Skeletal muscle tissue (tissue), 4 donors: Measurements from ENCODE around the gene LZTFL1. TPM values are rescaled to one million over a fixed set of nuclear protein-coding genes. Genes with fewer than 3 reads are reported as not detected.
A peak's percentile ranks its signal among the peaks of the same experiment; 100 is the strongest.

Source experiments
- H3K27ac ChIP-seq: one replicate; pipeline ENCODE4 v1.7.0; 2013; ENCODE audit warnings: mild to moderate bottlenecking, low read depth, low read length, inconsistent platforms
- H3K27me3 ChIP-seq, 3 donors: one replicate each; pipeline ENCODE4 v1.7.0; 2013; ENCODE audit warnings: low read length in 3 of 3; ENCODE audit not compliant: control insufficient read depth in 3 of 3, insufficient read depth in 3 of 3
- H3K36me3 ChIP-seq, 3 donors: one replicate each; pipeline ENCODE4 v1.7.0; 2013; ENCODE audit warnings: low read length in 3 of 3; ENCODE audit not compliant: control insufficient read depth in 3 of 3, insufficient read depth in 3 of 3
- H3K4me1 ChIP-seq, 3 donors: one replicate each; pipeline ENCODE4 v1.7.0; 2013; ENCODE audit warnings: low read length in 3 of 3, mild to moderate bottlenecking in 3 of 3; ENCODE audit not compliant: control insufficient read depth in 3 of 3, insufficient read depth in 3 of 3
- H3K4me3 ChIP-seq, 3 donors: one replicate each; pipeline ENCODE4 v1.7.0; 2013; ENCODE audit warnings: low read length in 3 of 3
- H3K9ac ChIP-seq, 3 donors: one replicate each; pipeline ENCODE4 v1.7.0; 2013; ENCODE audit warnings: low read length in 3 of 3, mild to moderate bottlenecking in 3 of 3, moderate library complexity in 2 of 3, low read depth in 1 of 3
- H3K9me3 ChIP-seq, 3 donors: one replicate each; pipeline ENCODE4 v1.7.0; 2013; ENCODE audit warnings: low read length in 3 of 3; ENCODE audit not compliant: control insufficient read depth in 3 of 3
- total RNA-seq: library from RNA; depleted of rRNA; stranded (reverse); fragments of >200 nt; gene quantifications from one replicate; pipeline ENCODE4 v1.2.3, GENCODE V29; 2014
- donor health status: Osteomylitis.

LZTFL1 gene
- total RNA-seq, 1 donor from 2014 or later, result 6.8 TPM

- no peak overlapping the region for H3K27ac ChIP-seq
- H3K9me3 ChIP-seq, result no peaks in the 10 kb centered on the region
- H3K27me3 ChIP-seq, result no peaks in the 10 kb centered on the region
- peaks cover 3 to 4% (median 4%) of the 10 kb centered on the region in 3 donors for H3K4me1 ChIP-seq
- no peak overlapping the region for H3K9ac ChIP-seq
- no peaks in the 10 kb centered on the region for H3K36me3 ChIP-seq
- H3K4me3 ChIP-seq, result no peak overlapping the region
Observed at GRCh38 chr3:45848392-45848791, 6.5 kb upstream of the LZTFL1 start.

- H3K9ac ChIP-seq, result no peak overlapping the region
- no peaks in the 10 kb centered on the region for H3K27me3 ChIP-seq
Observed at GRCh38 chr3:45844616-45845015, 2.7 kb upstream of the LZTFL1 start.

GRCh38 chr3:45842851-45843625 is 1.1 kb upstream of the LZTFL1 start:
- Histone ChIP-seq H3K27me3 (no peaks in the 10 kb centered on the region), H3K4me3 (no peak overlapping the region), H3K36me3 (no peaks in the 10 kb centered on the region), H3K9ac (no peak overlapping the region), H3K9me3 (no peaks in the 10 kb centered on the region), H3K4me1 (peaks cover 14 to 26% (median 17%) of the 10 kb centered on the region in 3 donors), H3K27ac (no peak overlapping the region)

More at GRCh38 chr3:45844616-45845015, 2.7 kb upstream of the LZTFL1 start:
- H3K9me3 ChIP-seq, result no peaks in the 10 kb centered on the region
- H3K27ac ChIP-seq, result no peak overlapping the region
- H3K4me1 ChIP-seq, result peaks cover 17 to 29% (median 18%) of the 10 kb centered on the region in 3 donors
- no peak overlapping the region for H3K4me3 ChIP-seq
- no peaks in the 10 kb centered on the region for H3K36me3 ChIP-seq

- Histone ChIP-seq H3K4me3 (peak overlapping the region; percentile 86 to 91 (median 87)), H3K36me3 (peaks cover 0 to 4% (median 2%) of the 10 kb centered on the region in 3 donors), H3K9ac (peak overlapping the region; percentile 78 to 81 (median 78)), H3K27me3 (no peaks in the 10 kb centered on the region), H3K9me3 (no peaks in the 10 kb centered on the region), H3K27ac (peak overlapping the region; percentile 73), H3K4me1 (peaks cover 14 to 25% (median 14%) of the 10 kb centered on the region in 3 donors)
Observed at GRCh38 chr3:45841420-45841756, 531 bp downstream of the LZTFL1 start.

GRCh38 chr3:45838466-45838865 is 3.5 kb downstream of the LZTFL1 start:
- H3K36me3 ChIP-seq, result peaks cover 7 to 18% (median 10%) of the 10 kb centered on the region in 3 donors
- H3K4me3 ChIP-seq, result no peak overlapping the region
- H3K9me3 ChIP-seq, result no peaks in the 10 kb centered on the region
- H3K4me1 ChIP-seq, result peaks cover 14 to 25% (median 14%) of the 10 kb centered on the region in 3 donors
- H3K9ac ChIP-seq, result no peak overlapping the region
- H3K27ac ChIP-seq, result no peak overlapping the region
- no peaks in the 10 kb centered on the region for H3K27me3 ChIP-seq

- Histone ChIP-seq H3K4me3 (no peak overlapping the region), H3K36me3 (peaks cover 16 to 30% (median 22%) of the 10 kb centered on the region in 3 donors), H3K4me1 (no peaks in the 10 kb centered on the region), H3K9ac (no peak overlapping the region), H3K27ac (no peak overlapping the region), H3K27me3 (no peaks in the 10 kb centered on the region), H3K9me3 (no peaks in the 10 kb centered on the region)
Observed at GRCh38 chr3:45832699-45833098, 9.2 kb downstream of the LZTFL1 start.

GRCh38 chr3:45830121-45830520 is 11.8 kb downstream of the LZTFL1 start:
- no peak overlapping the region for H3K9ac ChIP-seq
- H3K4me3 ChIP-seq, result no peak overlapping the region
- H3K9me3 ChIP-seq, result no peaks in the 10 kb centered on the region
- no peaks in the 10 kb centered on the region for H3K4me1 ChIP-seq
- H3K36me3 ChIP-seq, result peaks cover 12 to 34% (median 21%) of the 10 kb centered on the region in 3 donors
- no peak overlapping the region for H3K27ac ChIP-seq
- H3K27me3 ChIP-seq, result no peaks in the 10 kb centered on the region

- Histone ChIP-seq H3K27me3 (no peaks in the 10 kb centered on the region), H3K9ac (no peak overlapping the region), H3K4me1 (peaks cover 3 to 4% (median 4%) of the 10 kb centered on the region in 3 donors), H3K9me3 (no peaks in the 10 kb centered on the region), H3K27ac (no peak overlapping the region), H3K36me3 (peaks cover 7 to 31% (median 19%) of the 10 kb centered on the region in 3 donors), H3K4me3 (no peak overlapping the region)
Observed at GRCh38 chr3:45826908-45827307, 15.0 kb downstream of the LZTFL1 start.

GRCh38 chr3:45826321-45826720 is 15.6 kb downstream of the LZTFL1 start:
- peaks cover 7 to 28% (median 19%) of the 10 kb centered on the region in 3 donors for H3K36me3 ChIP-seq
- no peaks in the 10 kb centered on the region for H3K27me3 ChIP-seq
- H3K27ac ChIP-seq, result no peak overlapping the region
- H3K4me3 ChIP-seq, result no peak overlapping the region
- peaks cover 3 to 8% (median 6%) of the 10 kb centered on the region in 3 donors for H3K4me1 ChIP-seq
- no peaks in the 10 kb centered on the region for H3K9me3 ChIP-seq
- no peak overlapping the region for H3K9ac ChIP-seq

GRCh38 chr3:45821127-45821526 is 20.8 kb downstream of the LZTFL1 start:
- H3K4me3 ChIP-seq, result no peak overlapping the region
- peaks cover 0 to 17% (median 4%) of the 10 kb centered on the region in 3 donors for H3K36me3 ChIP-seq
- H3K9me3 ChIP-seq, result no peaks in the 10 kb centered on the region
- H3K27me3 ChIP-seq, result no peaks in the 10 kb centered on the region
- no peak overlapping the region for H3K27ac ChIP-seq
- no peak overlapping the region for H3K9ac ChIP-seq
- H3K4me1 ChIP-seq, result peaks cover 33 to 45% (median 37%) of the 10 kb centered on the region in 3 donors
